ENCODE results near the gene TTC14.

The TTC14 gene

GRCh38 chr3:180640987-180641386 lies 39.0 kb downstream of the TTC14 start:
- DNase-seq, result no peak

- DNase-seq, result no peak
Observed at GRCh38 chr3:180646187-180646790, 44.3 kb downstream of the TTC14 start.

DNA sequence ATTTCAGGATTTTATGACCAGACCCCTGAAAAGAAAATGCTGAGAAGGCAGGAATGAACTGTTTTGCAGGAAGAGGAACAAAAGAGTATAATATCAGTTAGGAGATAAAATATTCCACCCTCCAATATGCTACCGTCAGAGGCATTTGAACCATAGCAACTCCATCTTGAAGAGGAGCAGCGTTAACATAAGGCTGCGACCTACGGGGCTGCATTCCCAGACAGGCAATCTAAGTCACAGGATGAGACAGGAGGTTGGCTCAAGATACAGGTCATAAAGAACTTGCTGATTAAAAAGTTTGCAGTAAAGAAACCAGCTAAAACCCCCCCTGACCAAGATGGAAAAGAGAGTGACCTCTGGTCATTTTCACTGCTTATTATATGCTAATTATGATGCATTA lies 54.4 kb downstream of the TTC14 start:
- no peak for DNase-seq

DNA sequence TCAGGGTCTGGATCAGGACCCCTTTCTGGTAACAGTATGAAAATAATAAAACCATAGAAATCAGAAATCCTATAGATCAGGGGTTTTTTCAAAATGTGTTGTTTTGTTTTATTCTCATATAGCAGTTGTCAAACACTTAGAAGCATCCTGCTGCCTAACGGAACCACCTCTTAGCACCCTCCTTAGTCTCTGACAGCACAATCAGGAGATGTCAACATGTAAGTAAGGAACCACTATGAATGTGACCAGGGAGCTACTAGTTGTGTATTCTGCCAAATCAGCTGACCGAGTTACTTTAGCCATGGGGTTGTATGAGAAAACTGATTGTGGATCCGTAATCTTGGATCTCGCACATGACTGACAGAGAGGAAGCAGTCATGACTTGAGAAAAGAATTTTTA lies 55.1 kb downstream of the TTC14 start:
- DNase-seq, result no peak
